ENCODE data around the gene AICDA.
"Not testable (repeated sequence)": the region's sequence is repeated elsewhere in the genome, so short reads cannot be mapped to it uniquely, and the experiment has no call there.

The AICDA gene

DNA sequence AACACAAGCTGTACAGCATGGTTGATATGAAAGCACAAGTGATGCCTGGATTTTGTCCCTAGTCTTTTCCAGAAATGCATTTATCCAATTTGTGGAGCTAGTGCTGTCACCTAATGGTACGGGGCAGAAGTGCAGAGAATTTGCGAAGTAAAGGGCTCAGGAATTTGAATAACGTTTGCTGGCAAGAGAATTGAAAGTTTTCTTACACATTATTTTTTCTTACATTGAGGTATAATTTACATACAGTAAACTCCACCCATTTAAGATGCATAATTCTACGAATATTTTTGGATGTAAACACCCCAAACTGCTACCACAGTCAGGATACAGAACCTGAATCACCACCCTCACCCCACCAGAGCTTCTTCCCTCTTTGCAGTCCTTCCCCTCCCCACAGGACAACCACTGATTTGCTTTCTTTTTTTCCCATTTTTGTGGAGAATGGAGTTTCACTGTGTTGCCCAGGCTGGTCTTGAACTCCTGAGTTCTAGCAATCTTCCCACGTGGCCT is 3.5 kb downstream of the AICDA start:
- DNase-seq, result peak; percentile 41

DNA sequence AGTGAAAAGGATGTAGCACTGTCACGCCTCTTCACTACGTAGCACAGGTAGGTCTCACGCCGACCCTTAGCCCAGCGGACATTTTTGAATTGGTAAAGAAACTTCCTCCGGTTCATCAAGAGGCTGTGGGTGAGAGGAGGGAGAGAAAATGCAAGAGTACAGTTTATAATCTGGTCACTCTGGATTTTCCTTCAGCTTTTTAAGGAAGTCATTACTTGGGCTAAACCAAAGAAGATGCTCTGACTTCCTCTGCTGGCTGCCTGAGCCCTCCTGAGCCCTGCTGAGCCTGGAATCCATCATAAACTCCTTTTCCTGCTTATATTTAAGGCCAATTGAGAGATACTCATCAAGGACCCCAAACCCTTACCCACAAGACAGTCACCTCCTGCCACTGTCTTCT is 5.8 kb downstream of the AICDA start:
- no peak for DNase-seq

DNA sequence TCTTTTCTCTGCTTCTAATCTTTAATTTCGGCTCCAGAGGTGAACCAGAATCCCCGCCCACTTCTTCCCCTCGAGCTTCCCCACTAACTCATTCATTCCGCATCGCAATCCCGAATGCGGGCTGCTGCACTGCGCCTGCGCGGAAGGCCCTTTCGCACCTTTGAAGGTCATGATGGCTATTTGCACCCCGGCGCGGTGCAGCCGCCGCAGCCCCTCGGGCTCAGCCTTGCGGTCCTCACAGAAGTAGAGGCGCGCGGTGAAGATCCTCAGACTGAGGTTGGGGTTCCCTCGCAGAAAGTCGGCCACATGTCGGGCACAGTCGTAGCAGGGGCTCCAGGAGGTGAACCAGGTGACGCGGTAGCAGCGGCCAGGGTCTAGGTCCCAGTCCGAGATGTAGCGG is 7.6 kb downstream of the AICDA start:
- DNase-seq, result no peak

DNA sequence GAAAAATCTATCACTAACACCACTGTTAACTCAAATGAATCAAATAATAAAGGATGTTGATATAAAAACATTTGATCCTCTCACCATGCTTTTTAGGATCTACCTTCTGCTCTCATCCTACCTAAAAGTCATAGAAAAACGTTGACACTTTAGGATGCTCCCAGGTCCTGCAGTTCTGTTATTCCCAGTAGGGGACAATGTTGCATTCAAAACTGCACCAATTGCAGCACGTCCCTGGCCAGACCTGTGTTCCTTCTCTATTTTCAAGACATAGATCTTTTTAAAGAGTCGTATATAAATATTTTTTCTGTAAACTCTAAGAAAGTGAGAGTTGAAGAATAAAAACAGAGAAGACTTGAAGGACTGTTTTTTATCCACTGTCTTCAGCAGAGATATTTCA is 8.8 kb downstream of the AICDA start:
- no peak for DNase-seq

DNA sequence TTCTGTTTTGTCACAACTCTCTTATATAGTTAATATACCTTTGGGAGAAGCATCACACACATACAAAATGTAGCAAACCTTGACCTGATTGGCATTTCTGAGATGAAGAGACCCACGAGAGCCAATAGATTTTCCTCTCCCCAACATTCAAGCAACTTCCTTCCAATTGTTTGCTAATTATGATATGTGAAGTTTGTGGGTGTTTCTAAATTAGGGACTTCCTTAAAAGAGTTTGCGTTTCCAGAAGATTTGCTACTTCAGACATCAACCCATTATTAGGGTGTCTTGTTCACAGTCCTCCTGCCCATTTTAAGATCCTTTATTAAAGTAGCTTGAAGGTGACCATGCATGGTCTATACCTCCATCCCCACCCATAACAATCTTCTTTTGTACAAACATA is 9.4 kb downstream of the AICDA start:
- no peak for DNase-seq

DNA sequence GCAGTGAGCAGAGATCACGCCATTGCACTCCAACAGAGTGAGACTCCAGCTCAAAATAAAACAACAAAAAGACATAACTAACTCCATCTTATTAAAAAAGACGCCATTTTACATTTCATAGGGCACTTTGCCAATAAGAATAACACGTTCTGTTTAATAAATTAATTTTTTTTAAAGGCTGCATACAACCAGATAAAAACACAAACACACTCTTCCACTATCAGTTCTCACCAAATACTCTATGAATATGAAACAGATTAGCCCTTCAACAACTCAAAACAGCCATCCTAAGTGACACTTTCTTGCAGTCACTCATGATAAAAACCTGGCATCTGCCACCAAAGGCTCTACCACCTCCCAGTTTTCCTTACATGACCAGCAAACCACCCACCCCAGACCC is 16.1 kb downstream of the AICDA start:
- DNase-seq, result no peak

DNA sequence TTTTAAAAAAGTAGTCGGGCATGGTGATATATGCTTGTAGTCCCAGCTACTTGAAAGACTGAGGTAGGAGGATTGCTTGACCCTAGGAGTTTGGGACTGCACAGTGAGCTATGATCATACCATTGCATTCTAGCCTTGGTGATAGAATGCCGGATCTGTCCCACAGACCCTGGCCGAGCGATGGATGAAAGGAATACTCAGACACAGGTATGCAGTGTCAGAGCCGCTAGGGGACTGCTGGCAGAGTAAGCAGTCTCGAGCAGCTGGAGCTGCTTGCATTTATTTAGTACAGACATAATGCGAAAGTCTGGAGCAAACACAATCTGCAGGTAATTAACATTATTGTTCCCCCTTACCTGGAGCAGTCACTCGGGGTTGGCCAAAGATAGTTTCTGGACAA is 18.6 kb downstream of the AICDA start:
- DNase-seq, result no peak

DNA sequence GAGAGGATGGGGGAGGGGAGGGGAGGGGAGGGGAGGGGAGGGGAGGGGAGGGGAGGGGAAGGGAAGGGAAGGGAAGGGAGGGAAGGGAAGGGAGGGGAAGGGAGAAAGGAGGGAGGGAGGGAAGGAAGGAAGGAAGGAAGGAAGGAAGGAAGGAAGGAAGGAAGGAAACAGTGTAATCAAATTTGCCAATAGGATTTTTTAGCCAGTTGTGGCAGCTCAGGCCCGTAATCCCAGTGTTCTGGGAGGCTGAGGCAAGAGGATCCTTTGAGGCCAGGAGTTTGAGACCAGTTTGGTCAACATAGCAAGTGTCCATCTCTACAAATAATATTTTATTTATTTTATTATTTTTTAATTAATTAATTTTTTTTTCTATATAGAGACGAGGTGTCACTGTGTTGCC is 19.4 kb downstream of the AICDA start:
- DNase-seq, result no peak

DNA sequence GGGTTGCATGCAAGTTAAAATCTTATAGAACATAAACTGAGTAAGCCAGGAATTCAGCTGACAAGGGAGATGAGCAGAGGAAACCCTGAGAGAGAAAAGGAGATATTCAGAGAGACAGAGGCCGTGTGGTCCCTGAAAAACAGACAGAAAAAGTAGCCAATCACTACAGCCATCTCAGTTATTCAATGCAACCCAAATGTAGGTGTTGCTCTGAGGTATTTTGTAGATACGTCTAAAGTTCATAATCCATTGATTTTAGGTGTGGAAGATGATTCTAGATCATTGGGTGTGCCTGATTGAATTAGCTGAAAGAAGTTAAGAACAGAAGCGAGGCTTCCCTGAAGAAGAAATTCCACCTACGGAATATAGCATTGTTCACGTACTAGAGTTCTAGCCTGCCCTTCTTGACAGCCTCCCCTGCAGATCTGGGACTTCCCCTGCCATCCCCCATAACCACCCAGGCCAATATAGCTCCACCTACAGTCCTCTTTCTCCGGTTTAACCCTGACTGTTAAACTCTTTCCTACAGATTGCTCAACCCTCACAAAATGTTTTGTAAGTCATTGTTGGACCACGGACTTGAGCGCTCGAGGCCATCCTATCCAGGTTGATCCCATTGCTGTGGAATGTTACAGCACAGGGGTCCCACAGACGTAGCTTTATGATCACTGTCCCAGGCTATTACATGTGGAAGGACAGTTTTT is 21.7 kb downstream of the AICDA start:
- no peak for DNase-seq

DNA sequence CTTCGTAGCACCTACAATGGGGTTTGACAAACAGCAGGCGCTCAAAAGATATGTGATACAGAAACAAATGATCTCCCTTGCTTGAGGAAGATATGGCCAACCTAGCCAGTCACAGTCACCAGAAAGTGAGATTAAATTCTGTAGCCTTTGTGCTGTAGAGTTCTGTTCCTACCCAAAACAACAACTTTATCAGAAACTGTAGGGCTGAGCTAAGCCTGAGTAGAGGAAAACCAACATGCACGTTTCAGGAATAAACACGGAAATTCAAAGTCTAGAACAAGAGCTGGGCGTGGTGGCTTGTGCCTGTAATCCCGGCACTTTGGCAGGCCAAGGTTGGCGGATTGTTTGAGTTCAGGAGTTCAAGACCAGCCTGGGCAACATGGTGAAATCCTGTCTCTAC is 23.0 kb downstream of the AICDA start:
- no peak for DNase-seq

DNA sequence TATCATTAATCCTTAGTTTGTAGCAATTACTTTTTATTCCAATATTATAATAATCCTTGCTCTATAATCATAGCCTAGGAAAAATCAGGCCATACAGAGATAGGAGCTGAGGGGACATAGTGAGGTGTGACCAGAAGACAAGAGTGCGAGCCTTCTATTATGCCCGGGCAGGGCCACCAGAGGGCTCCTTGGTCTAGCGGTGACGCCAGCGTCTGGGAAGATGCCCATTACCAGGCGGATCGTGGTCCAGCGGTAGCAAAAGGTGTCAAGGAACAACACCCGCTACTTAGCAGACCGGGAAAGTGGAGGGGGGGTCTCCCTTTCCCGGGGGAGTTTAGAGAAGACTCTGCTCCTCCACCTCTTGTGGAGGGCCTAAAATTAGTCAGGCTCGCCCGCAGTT is 28.2 kb downstream of the AICDA start:
- not testable (repeated sequence) for DNase-seq

DNA sequence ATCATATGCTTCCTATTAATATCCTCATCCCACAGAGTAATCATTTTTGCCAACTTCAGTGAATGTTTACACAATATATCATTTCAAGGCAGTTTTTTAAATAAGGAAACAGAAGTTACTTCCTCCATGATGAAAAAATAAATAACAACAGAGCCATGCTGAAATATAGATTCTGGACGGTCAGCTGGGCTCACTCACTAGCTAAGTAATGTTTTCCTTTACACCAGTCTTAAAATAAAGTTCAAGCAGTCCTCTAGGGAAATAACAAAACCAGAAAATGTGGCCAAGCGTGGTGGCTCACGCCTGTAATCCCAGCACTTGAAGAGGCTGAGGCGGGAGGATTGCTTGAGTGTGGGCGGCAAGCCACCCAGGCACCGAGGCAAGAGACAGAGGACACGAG is 28.7 kb downstream of the AICDA start:
- DNase-seq, result no peak

DNA sequence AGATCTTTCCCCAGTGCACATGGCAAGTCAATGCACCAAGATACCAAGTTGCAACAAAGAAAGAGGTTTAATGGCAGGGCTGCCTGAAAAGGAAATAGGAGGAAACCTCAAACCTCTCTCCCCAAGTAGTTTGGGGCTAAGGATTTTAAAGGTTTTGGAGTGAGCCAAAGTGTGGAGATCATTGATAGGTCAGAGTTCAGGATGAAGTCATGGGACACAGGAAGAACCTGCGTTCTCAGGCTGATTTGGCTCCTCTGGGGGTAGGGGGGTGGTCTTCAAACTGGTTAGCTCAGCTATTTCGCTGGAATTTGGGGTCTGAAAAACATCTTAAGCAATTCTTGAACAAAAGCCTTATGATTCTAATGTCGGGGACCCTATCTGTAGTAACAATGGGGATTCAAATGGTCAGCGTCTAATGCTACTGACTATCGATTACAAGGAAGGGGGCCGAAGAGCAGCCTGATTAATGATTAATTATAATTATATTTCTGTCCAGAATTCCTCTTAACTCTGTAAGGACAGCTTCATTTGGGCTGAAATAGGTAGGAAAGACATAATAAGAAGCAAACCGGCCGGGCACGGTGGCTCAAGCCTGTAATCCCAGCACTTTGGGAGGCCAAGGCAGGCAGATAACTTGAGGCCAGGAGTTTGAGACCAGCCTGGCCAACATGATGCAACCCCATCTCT is 31.4 kb downstream of the AICDA start:
- no peak for DNase-seq

DNA sequence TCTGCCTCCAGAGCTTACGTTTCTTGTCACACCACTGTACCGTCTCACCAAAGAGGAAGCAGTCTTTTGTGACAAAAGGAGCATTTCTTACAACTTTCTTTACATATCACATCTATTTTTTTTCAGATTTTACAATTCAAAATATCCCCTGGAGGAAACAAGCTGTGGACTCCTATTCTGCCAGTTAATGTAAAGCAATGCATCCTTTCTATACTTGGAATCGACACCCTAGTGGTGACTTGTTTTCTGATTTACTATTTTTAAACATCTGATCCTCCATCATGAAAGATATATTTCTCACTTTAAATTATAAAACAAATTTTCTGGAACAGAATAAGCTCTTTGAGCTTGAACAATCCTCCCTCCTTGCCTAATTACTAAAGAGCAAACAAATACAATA is 34.8 kb downstream of the AICDA start:
- no peak for DNase-seq

DNA sequence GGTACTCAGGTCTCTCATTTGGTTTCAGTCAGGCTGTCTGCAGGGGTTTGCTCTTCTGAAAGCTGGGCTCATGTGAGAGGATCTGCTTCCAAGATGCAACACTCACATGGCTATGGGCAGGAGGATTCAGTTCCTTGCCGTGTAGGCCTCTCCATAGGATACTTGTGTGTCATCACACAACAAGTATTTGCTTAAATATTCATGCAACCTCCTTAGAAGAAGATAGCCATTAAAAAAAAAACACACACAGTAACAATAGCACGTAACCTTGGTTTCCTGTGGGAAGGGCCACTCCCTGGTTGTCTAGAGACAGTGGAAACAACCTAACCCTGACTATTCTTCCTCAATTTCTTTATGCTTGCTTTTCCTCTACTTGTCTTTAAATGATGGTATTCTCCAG is 40.2 kb downstream of the AICDA start:
- DNase-seq, result no peak

DNA sequence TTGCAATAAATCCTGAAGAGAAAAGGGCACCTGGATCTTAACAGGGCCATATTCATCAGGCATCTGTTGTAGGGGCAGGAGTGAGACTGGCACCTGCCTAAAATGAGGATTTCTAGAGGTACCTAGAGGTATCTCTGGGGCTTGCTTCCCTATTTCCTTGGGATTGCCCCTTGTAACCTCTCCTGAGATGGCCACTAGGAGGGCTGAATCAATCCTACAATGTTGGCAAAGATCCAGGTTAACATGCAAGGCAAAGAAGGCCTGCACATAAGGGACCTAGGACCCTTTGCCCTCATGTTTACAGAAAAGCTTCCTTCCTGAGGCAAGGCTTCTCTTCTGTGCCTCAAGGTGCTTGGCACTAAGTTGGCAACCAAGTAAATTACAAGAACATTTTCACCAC is 46.1 kb downstream of the AICDA start:
- DNase-seq, result no peak

DNA sequence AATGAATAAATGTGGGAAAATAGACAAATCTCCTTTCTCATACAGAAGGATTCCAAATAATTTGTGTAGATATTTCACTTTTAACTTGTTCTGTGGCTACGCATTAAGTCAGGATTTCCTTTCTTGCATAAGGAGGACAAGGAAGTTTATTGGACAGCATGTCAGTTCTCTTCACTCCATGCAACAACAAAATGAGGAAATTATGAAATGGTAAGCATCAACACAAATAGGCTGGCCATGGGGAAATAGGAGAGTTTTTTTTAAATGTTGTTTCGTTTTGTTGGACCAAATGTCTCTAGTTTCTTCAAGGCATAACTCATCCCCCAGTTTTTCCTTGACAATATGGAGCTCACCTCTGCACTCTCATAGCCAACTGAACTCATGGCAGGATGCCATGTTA is 46.6 kb downstream of the AICDA start:
- not testable (repeated sequence) for DNase-seq

DNA sequence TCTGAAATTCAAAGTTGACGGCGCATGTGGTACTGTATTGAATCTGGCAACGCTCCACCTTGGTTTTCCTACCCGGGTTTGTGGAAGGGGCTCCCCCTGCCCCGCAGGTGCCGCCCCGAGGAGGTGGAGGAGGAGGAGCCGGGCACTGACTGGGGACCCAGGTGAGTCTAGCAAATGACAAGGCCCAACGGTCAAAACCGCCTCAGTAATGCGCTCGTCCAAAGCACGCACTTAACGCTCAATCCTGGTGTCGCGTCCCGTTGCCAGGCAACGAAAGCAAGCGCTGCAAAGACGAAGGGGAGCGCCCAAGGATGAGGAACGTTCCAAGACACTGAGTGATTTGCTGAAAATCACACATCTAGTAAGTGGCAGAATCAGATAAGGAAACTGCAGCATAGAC is 48.0 kb downstream of the AICDA start:
- no peak for DNase-seq

DNA sequence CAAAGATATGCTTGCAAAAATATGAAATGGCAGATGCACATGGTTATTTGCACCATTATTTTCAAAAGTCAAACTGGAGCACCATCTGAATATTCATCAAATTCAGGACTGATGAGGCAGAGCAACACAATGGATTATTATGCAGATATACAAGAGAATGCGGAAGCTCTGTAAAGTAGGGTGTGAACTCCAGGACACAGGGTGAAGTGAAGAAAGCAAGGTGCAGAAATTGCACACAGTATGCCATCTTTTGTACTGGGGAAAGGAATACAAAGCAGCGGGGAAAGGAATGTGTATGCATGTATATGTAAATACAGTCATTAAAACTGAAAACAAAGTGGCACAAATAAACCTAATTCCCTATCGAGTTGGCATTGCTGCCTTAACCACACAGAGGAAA is 49.3 kb downstream of the AICDA start:
- DNase-seq, result no peak

DNA sequence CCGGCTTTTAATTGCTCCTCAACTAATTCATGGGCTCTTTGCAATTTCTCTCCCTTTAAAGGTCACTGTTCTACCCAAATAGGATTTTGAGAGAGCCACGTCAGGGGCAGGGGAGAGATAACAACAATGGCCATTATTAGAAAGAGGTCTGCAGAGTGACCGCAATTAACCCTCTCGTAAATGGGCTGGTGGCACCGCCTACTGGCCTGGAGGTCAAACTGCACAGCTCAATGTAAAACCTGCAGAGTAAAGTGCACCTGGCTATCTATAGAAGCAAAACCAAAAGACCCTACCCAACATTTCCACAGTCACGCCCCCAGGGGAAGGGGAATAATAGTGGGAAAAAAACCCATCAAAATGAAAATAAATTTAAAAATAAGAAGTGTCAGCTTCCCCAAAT is 50.3 kb downstream of the AICDA start:
- DNase-seq, result no peak

DNA sequence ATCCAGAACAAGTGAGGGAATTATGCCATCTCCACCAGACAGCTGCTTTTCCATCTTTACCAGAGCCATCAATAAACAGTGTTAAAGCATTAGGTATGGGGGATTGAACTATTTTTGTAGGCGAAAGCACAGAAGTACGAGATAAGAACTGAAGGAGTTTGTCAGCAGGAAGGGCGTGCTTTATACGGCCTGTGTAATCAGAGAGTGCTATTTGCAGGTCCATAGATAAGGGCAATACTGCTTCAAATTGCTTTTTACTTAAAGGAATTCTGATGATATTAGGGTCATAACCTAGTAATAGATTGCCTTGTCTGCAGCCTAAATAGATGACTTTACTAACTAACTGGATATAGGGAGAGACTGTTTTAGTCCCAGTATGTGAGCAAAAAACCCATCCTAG is 51.6 kb downstream of the AICDA start:
- DNase-seq, result no peak

DNA sequence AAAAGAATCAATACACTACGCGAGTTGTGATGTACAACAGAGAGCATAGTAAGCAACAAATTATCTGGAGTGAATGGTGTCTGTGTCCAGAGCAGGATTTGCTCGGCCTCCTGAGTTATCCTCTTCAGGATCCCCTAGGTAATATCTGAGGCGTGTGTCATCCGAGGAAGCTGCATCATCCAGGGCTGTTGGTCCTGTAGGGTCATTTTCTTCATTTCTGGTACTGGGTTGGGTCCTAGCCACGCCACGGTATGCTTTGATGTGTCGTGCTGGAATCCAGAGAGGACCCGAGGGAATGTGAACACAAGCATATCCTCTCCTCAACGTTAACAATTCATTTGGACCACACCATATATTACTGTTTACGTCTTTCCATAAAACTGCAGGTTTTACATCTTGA is 53.0 kb downstream of the AICDA start:
- DNase-seq, result peak; percentile 71

DNA sequence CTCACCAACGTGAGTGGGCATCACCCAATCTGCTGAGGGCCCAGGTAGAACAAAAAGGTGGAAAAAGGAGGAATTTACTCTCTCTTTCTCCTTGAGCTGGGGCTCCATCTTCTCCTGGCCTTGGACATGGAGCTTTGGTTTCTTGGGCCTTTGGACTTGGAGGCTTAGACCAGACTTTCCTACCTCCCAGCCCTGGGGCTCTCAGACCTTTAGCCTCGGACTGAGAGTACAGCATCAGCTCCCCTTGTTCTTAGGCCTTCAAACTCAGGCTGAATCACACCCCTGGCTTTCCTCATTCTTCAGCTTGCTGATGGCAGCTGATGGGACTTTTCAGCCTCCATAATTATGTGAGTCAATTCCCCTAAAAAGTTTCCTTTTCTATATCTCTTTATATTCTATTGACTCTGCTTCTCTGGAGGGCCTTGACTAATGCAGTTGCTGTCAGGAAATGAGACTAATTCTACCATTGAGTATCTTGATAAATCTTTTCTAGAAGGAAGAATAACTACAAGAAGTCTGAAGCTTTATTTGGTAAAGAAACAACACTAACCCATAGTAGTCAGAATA is 56.0 kb downstream of the AICDA start:
- DNase-seq, result no peak

DNA sequence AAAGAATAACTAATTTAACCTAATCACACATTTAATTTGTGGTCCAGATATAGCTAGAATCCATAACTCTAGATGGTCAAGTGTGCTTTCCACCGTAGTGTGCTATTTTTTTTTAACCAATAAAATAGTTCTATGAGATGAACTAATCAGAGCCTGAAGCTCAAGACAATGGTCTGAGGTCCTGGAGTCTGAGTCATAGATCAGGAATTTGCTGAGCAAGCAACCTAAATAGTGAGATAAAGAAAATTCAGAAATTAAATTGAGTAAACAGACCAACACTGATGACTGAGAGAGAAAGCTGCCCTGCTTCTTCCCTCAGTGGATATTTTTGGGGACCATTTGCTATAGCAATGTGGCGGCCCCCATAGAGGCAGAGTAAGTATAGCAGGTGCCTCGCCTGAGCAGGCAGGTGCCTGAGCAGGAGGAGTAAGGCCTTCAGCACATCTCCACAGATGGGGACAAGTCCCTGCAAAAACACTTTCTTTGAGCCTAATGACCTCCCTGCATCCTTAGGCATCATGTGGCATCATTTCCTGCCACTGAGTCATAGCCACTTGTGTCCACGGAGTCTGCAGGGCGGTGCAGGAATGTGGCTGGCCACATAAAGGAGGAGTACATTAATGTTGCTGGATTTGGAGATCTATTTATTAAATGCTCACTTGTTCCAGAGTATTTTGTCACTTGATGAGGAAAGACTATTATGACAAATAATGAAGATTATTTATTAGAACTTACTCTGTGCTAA is 58.0 kb downstream of the AICDA start:
- DNase-seq, result peak; percentile 32

Measured in fibroblast of upper back skin (primary cell).